ENCODE data around the gene SMAD7.

SMAD7 gene

DNA sequence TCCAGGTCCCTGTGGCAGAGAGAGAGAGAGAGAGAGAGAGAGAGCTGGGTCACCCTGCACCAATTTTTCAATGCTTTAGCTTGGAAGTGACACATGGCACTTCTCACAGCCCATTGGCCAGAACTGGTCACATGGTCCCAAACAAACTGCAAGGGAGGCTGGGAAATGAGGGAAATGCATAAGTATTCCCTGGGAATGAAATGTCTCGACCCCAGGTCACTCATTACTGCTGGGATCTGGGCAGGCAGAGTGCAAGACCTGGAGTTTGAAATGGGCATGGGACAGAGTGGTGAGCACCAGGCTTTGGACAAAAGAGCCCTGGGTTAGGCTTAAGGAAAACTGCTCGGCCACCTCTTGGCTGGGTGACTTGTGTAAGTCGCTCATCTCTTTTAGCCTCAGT is 37.0 kb downstream of the SMAD7 start:
- DNase-seq = no peak

GRCh38 chr18:48913201-48913600 is 37.6 kb downstream of the SMAD7 start:
- DNase-seq = no peak

DNA sequence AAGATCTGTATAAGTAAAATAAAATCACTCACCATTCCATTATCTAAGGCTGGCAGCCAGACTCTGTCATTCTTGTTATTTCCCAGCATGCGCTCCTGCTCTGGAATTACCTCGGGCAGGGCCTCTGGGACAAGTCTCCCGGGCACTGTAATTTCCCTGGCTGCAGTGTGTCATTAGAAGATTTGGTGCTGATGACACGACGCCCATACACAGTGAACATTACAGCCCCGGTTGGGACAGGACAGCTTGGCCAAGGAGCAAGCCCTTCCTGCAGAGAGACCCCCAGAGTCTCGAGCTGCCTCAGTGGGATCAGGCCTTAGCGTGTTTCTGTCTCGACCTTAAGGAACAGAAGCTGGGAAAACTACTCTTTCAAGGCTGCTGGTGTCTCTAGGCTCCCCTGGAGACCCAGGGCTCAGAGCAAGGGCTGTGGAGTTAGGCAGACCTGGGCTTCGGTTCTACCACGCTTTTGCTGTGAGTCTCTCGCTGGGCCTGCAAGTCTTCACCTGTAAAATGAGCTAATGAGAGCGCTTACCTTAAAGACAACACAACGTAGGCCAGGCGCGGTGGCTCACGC is 39.7 kb downstream of the SMAD7 start:
- DNase-seq = no peak

DNA sequence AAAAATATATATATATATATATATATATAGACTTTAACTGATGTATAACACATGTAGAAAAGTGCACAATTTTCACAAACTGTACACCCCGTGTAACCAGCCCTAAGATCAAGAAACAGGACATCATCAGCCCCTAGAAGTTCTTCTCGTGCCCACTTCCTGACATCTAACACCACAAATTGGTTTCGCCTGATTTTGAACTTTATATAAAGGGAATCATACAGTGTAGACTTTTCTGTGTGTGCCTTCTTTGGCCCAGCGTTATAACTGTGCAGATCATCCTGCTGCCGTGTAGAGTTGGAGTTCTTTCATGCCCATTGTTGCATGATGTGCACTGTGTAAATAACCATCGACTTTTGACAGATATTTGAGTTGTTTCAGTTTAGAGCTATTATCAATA is 41.0 kb downstream of the SMAD7 start:
- no peak for DNase-seq

GRCh38 chr18:48908916-48909315 is 41.8 kb downstream of the SMAD7 start:
- DNase-seq = no peak

- no peak for DNase-seq
Observed at GRCh38 chr18:48905513-48905912, 45.3 kb downstream of the SMAD7 start.

DNA sequence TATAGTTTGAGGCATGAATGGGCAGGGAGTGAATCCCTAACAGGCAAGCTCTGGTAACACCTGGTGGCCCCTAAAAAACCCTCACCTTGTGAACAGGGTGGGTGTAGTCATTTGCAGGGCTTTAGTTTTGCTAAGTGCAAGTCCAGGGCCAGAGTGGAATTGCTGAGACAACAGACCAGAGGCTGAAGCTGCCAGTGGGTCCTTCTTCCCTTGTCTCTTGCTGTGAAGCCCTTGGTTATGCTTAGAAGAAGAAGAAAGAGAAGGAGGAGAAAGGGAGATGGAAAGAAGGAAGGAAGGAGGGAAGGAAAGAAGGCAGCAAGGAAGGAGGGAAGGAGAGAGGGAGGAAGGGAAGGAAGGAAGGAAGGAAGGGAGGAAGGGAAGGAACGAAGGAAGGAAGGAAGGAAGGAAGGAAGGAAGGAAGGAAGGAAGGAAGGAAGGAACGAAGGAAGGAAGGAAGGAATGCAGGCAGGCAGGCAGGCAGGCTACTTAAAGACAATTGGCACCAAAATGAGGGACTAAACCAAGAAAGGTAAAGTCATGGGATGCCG is 45.8 kb downstream of the SMAD7 start:
- no peak for DNase-seq

DNA sequence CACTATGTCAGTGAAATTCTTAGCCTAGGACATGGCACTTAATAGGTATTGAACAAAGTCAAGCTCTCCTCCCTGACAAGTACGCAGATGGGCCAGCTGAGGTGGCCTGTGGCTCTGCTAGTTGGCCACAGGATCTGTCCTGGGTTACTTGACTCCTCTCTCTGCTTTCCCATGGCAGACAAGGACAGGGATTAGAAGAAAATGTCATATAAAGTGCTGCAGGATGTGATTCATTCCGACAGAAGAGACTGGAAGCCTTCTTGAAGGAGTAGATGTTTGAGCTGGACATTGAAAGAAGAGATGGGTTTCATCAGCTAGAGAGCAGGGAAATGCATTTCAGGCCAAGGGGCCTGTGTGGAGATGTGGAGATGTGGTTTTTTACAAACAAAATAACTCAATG is 46.7 kb downstream of the SMAD7 start:
- DNase-seq = no peak

GRCh38 chr18:48902856-48903601 is 47.7 kb downstream of the SMAD7 start:
- no peak for DNase-seq

- no peak for DNase-seq
Observed at GRCh38 chr18:48902023-48902855, 48.5 kb downstream of the SMAD7 start.

- no peak for DNase-seq
Observed at GRCh38 chr18:48901145-48902022, 49.4 kb downstream of the SMAD7 start.

- no peak for DNase-seq
Observed at GRCh38 chr18:48900469-48900868, 50.3 kb downstream of the SMAD7 start.

DNA sequence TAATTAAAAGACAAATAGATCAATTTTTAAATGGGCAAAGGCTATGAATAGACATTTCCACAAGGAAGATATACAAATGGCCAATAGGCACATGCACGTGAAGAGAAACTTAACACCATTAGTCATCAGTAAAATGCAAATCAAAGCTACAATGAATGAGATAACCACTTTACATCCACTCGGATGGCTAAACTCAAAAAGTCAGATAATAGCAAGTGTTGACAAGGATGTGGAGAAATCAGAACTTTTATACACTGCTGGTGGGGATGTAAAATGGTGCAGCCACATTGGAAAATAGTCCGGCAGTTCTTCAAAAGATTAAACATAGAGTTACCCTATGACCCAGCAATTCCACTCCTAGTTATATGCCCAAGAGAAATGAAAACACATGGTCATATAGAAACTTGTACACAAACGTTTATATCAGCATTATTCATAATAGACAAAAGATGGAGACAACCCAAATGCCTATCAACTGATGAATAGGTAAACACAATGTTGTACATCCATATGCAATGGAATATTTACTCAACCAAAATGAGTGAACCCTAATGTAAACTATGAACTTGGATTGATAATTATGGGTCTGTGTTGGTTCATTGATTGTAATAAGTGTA is 51.1 kb downstream of the SMAD7 start:
- no peak for DNase-seq

GRCh38 chr18:48898521-48898920 is 52.2 kb downstream of the SMAD7 start:
- DNase-seq = no peak

DNA sequence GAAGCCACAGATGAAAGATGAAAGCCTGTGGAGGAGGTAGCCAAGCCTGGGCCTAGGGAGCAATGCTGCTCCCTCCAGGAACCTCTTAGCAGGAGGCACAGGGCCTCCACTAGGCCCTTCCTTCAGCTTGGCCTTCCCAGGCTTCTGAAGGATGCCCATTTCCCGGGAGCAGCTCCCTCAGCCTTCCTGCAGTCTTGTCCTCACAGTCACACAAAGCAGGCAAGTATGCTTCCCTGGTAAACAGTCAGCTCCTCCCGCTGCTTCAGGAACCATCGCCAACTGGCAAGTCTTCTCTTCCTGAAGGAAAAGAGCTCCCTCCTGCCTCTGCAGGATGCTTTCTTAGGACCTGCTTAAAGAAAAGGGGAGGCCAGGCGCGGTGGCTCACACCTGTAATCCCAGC is 53.2 kb downstream of the SMAD7 start:
- no peak for DNase-seq

- DNase-seq = no peak
Observed at GRCh38 chr18:48896875-48897511, 53.8 kb downstream of the SMAD7 start.

GRCh38 chr18:48896326-48896874 is 54.4 kb downstream of the SMAD7 start:
- DNase-seq = no peak

DNA sequence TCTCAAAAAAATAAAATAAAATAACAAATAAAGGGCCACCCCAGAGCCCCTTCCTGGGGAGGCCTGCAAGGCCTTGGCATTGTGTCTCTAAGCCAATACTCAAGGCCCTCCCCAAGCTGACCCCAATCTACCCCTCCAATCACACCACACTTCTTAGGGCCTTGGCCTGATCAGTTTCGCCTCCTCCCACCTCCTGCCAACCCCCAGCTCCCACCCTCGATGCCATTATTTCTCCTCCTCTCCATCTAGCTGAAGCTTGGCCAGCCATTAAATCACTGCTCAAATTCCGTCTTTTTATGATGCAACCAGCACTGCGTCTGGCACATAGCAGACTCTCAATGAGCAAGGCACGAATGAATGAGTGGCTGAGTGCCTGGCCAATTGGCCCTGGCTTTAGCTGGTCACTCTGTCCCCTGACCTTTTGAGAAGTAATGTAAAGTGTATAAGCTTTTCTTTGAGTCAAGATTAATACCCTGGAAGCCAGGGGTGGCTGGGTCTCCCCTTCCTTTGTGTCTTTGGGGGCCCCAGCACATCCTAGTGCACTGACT is 55.9 kb downstream of the SMAD7 start:
- no peak for DNase-seq

GRCh38 chr18:48893608-48894600 is 56.9 kb downstream of the SMAD7 start:
- no peak for DNase-seq

All from retina (tissue), 1 donor.